PC-3 (cell line): ENCODE measurements around the gene ANTXR2. TPM values are rescaled to one million over a fixed set of nuclear protein-coding genes. Genes with fewer than 3 reads are reported as not detected.

Experiments used
- ATAC-seq: fragments of 200-7000 bp; cut with Tn5 transposase; 2 replicates; pipeline ENCODE4 v1.9.1; 2020; ENCODE audit warnings: mild to moderate bottlenecking, moderate library complexity
- BruUV-seq: library from RNA; stranded (reverse); fragments of 400-500 nt; replicated peaks from 2 replicates; lab custom pipeline; 2021; lab: Mats Ljungman, UMichigan
- CTCF ChIA-PET: fragments of 300-600 bp; sonication (Branson Sonifier 250); formaldehyde crosslinking; loops from one replicate; lab custom pipeline; 2022; ENCODE audit warnings: antibody characterized with exemption; lab: Charles Lee
- POLR2A ChIA-PET: fragments of 300-600 bp; sonication (Branson Sonifier 250); formaldehyde crosslinking; loops from one replicate; lab custom pipeline; 2022; ENCODE audit warnings: antibody characterized with exemption; ENCODE audit not compliant: unreplicated experiment; lab: Charles Lee
- DNase-seq: peaks from one replicate; pipeline ENCODE4 v3.0.0-alpha.2; 2015
- H2AFZ ChIP-seq: fragments of 300-600 bp; sonication (generic); 2 replicates; pipeline ENCODE4 v1.6.0; 2016; ENCODE audit warnings: antibody characterized with exemption, low read length
- H3F3A ChIP-seq: fragments of 300-600 bp; sonication (generic); one replicate; pipeline ENCODE4 v1.6.0; 2017; ENCODE audit warnings: antibody characterized with exemption, low read length, control low read depth, mild to moderate bottlenecking; ENCODE audit not compliant: unreplicated experiment
- H3K27ac ChIP-seq: fragments of 300-600 bp; sonication (generic); 2 replicates; pipeline ENCODE4 v1.5.1; 2016; ENCODE audit warnings: mild to moderate bottlenecking, low read length
- H3K27me3 ChIP-seq: fragments of 300-600 bp; sonication (generic); 2 replicates; pipeline ENCODE4 v1.6.1; 2016; ENCODE audit warnings: low read length, mixed read lengths
- H3K36me3 ChIP-seq: fragments of 300-600 bp; sonication (generic); 2 replicates; pipeline ENCODE4 v1.6.1; 2016; ENCODE audit warnings: low read depth, mixed run types, low read length, mixed read lengths
- H3K4me1 ChIP-seq: fragments of 300-600 bp; sonication (generic); 2 replicates; pipeline ENCODE4 v1.5.1; 2016; ENCODE audit warnings: low read length; ENCODE audit not compliant: insufficient read depth
- H3K4me2 ChIP-seq: fragments of 300-600 bp; sonication (generic); 2 replicates; pipeline ENCODE4 v1.6.0; 2016; ENCODE audit warnings: low read length
- H3K4me3 ChIP-seq: fragments of 300-600 bp; sonication (generic); 2 replicates; pipeline ENCODE4 v1.5.1; 2016; ENCODE audit warnings: mild to moderate bottlenecking, low read length, mixed read lengths
- H3K79me2 ChIP-seq: fragments of 300-600 bp; sonication (generic); 2 replicates; pipeline ENCODE4 v1.6.1; 2017; ENCODE audit warnings: low read length, mixed read lengths
- H3K9ac ChIP-seq: fragments of 300-600 bp; sonication (generic); 2 replicates; pipeline ENCODE4 v1.6.0; 2016; ENCODE audit warnings: mild to moderate bottlenecking, low read length
- H3K9me2 ChIP-seq: fragments of 300-600 bp; sonication (generic); replicated peaks from 2 replicates; pipeline ENCODE4 v1.6.1; 2016; ENCODE audit warnings: mixed run types, low read length, mixed read lengths
- H3K9me3 ChIP-seq: fragments of 300-600 bp; sonication (generic); 2 replicates; pipeline ENCODE4 v1.6.1; 2016; ENCODE audit warnings: low read length, mixed read lengths
- H4K20me1 ChIP-seq: fragments of 300-600 bp; sonication (generic); 2 replicates; pipeline ENCODE4 v1.6.1; 2016; ENCODE audit warnings: low read length, mixed read lengths
- CTCF ChIP-seq: fragments of 300-600 bp; sonication (generic); conservative IDR thresholded peaks from 2 replicates; pipeline ENCODE4 v1.5.1; 2017; ENCODE audit warnings: antibody characterized with exemption, low read depth, mild to moderate bottlenecking, low read length
- EZH2 ChIP-seq: fragments of 300-600 bp; sonication (generic); IDR thresholded peaks from one replicate; pipeline ENCODE4 v1.6.1; 2017; ENCODE audit warnings: antibody characterized with exemption, mild to moderate bottlenecking, low read length; ENCODE audit not compliant: unreplicated experiment
- EZH2phosphoT487 ChIP-seq: fragments of 300-600 bp; sonication (generic); IDR thresholded peaks from 2 replicates; pipeline ENCODE4 v1.6.1; 2018; ENCODE audit warnings: mild to moderate bottlenecking, antibody characterized with exemption, low read length, borderline replicate concordance
- intact Hi-C: fragments of 100-400 bp; cut with micrococcal nuclease; formaldehyde crosslinking; loops from 2 replicates; pipeline ENCODE4 v1.9.0; 2023
- total RNA-seq: library from RNA; depleted of rRNA; stranded (reverse); fragments of >200 nt; gene quantifications from 2 replicates; pipeline ENCODE4 v1.2.3, GENCODE V29; 2014

ANTXR2 gene
- total RNA-seq, 1 experiment from 2014 or later: 43.9 TPM

- Histone ChIP-seq H3K9ac (no peak overlapping the region), H3K27me3 (no peaks in the 10 kb centered on the region), H3K4me2 (no peak overlapping the region), H3K79me2 (no peaks in the 10 kb centered on the region), H3K9me2 (no peaks in the 10 kb centered on the region), H3K36me3 (no peaks in the 10 kb centered on the region), H3K9me3 (no peaks in the 10 kb centered on the region), H3F3A (no peaks in the 10 kb centered on the region), H3K4me1 (no peaks in the 10 kb centered on the region), H3K27ac (no peak overlapping the region), H4K20me1 (no peaks in the 10 kb centered on the region), H3K4me3 (no peak overlapping the region), H2AFZ (no peak overlapping the region)
- POLR2A ChIA-PET: no interaction called here
- CTCF ChIA-PET: no interaction called here
- TF ChIP-seq EZH2phosphoT487 (no peak), CTCF (no peak), EZH2 (no peak)
- no TSS peak for BruUV-seq
- no peak for DNase-seq
- no peak for ATAC-seq
- intact Hi-C loops: no loop called here
Measured at GRCh38 chr4:79882806-79883205, 190.2 kb downstream of the ANTXR2 start.

- Histone ChIP-seq H3K9ac (no peak overlapping the region), H3K79me2 (no peaks in the 10 kb centered on the region), H3K36me3 (no peaks in the 10 kb centered on the region), H2AFZ (no peak overlapping the region), H3K9me2 (no peaks in the 10 kb centered on the region), H3K4me3 (no peak overlapping the region), H3K4me2 (no peak overlapping the region), H3K27me3 (no peaks in the 10 kb centered on the region), H4K20me1 (no peaks in the 10 kb centered on the region), H3K4me1 (no peaks in the 10 kb centered on the region), H3K9me3 (no peaks in the 10 kb centered on the region), H3F3A (no peaks in the 10 kb centered on the region), H3K27ac (no peak overlapping the region)
- TF ChIP-seq CTCF (no peak), EZH2phosphoT487 (no peak), EZH2 (no peak)
- CTCF ChIA-PET: no interaction called here
- BruUV-seq: no TSS peak
- no peak for ATAC-seq
- no peak for DNase-seq
- intact Hi-C loops: no loop called here
- POLR2A ChIA-PET: no interaction called here
Measured at GRCh38 chr4:79881407-79881806, 191.6 kb downstream of the ANTXR2 start.

- no TSS peak for BruUV-seq
- POLR2A ChIA-PET: no interaction called here
- Histone ChIP-seq H3K4me1 (peaks cover 4% of the 10 kb centered on the region; the same call in 1 of the 2 replicates), H3K36me3 (no peaks in the 10 kb centered on the region), H3K9me3 (no peaks in the 10 kb centered on the region), H2AFZ (no peak overlapping the region), H3K4me2 (no peak overlapping the region), H3K27ac (no peak overlapping the region), H3K9me2 (no peaks in the 10 kb centered on the region), H4K20me1 (no peaks in the 10 kb centered on the region), H3K4me3 (no peak overlapping the region), H3K27me3 (no peaks in the 10 kb centered on the region), H3F3A (no peaks in the 10 kb centered on the region), H3K79me2 (no peaks in the 10 kb centered on the region), H3K9ac (no peak overlapping the region)
- DNase-seq (no peak), ATAC-seq (no peak)
- intact Hi-C loops: no loop called here
- TF ChIP-seq EZH2 (no peak), CTCF (no peak), EZH2phosphoT487 (no peak)
- CTCF ChIA-PET: no interaction called here
Measured at GRCh38 chr4:79877511-79877910, 195.5 kb downstream of the ANTXR2 start.
